HG03045 (cell line): ENCODE measurements around the gene C10orf90.

Source experiments
- ATAC-seq: cut with Tn5 transposase; IDR thresholded peaks from one replicate; pipeline ENCODE4 v1.9.1; 2021; ENCODE audit warnings: mild to moderate bottlenecking, moderate library complexity; ENCODE audit not compliant: unreplicated experiment

Gene C10orf90

GRCh38 chr10:126509182-126509581 is 161.3 kb downstream of the C10orf90 start:
- ATAC-seq, result no peak

GRCh38 chr10:126508535-126509040 is 161.9 kb downstream of the C10orf90 start:
- no peak for ATAC-seq

GRCh38 chr10:126504761-126505112 is 165.8 kb downstream of the C10orf90 start:
- no peak for ATAC-seq

GRCh38 chr10:126504063-126504760 is 166.3 kb downstream of the C10orf90 start:
- no peak for ATAC-seq

- ATAC-seq, result no peak
These were observed 167.0 kb downstream of the C10orf90 start for GRCh38 chr10:126503392-126504062.

- no peak for ATAC-seq
These were observed 168.1 kb downstream of the C10orf90 start for GRCh38 chr10:126502441-126502840.

GRCh38 chr10:126501828-126502227 is 168.7 kb downstream of the C10orf90 start:
- no peak for ATAC-seq

- no peak for ATAC-seq
These were observed 169.6 kb downstream of the C10orf90 start for GRCh38 chr10:126500866-126501265.

- no peak for ATAC-seq
These were observed 170.3 kb downstream of the C10orf90 start for GRCh38 chr10:126500185-126500584.

GRCh38 chr10:126499744-126500143 is 170.7 kb downstream of the C10orf90 start:
- no peak for ATAC-seq

GRCh38 chr10:126497672-126498071 is 172.8 kb downstream of the C10orf90 start:
- ATAC-seq, result no peak

- ATAC-seq, result no peak
These were observed 173.5 kb downstream of the C10orf90 start for GRCh38 chr10:126496771-126497545.

GRCh38 chr10:126491476-126491875 is 179.0 kb downstream of the C10orf90 start:
- ATAC-seq, result no peak

GRCh38 chr10:126481181-126481580 is 189.3 kb downstream of the C10orf90 start:
- no peak for ATAC-seq

- ATAC-seq, result no peak
These were observed 189.8 kb downstream of the C10orf90 start for GRCh38 chr10:126480648-126481047.

- no peak for ATAC-seq
These were observed 191.1 kb downstream of the C10orf90 start for GRCh38 chr10:126479280-126479895.

- no peak for ATAC-seq
These were observed 191.9 kb downstream of the C10orf90 start for GRCh38 chr10:126478546-126478945.

- no peak for ATAC-seq
These were observed 194.2 kb downstream of the C10orf90 start for GRCh38 chr10:126476246-126476645.

- ATAC-seq, result no peak
These were observed 195.3 kb downstream of the C10orf90 start for GRCh38 chr10:126475074-126475691.

- no peak for ATAC-seq
These were observed 196.5 kb downstream of the C10orf90 start for GRCh38 chr10:126474031-126474430.

GRCh38 chr10:126470991-126471390 is 199.5 kb downstream of the C10orf90 start:
- no peak for ATAC-seq
